Keratinocyte (primary cell): Measurements from ENCODE around the gene ATP9B. TPM values are rescaled to one million over a fixed set of nuclear protein-coding genes. Genes with fewer than 3 reads are reported as not detected.

ENCODE experiments used
- DNase-seq: peaks from one replicate; pipeline ENCODE4 v3.0.0-alpha.2; 2011; ENCODE audit warnings: low read depth, missing footprints, low spot score
- FAIRE-seq: peaks from 2 replicates; lab custom pipeline; 2011; peaks lifted over from hg19 to GRCh38; lab: Jason Lieb, UNC
- H2AFZ ChIP-seq: 2 replicates; pipeline ENCODE4 v1.6.0; 2012; ENCODE audit warnings: low read length, control low read depth, inconsistent platforms; ENCODE audit not compliant: control insufficient read depth
- H3K27ac ChIP-seq: 2 replicates; pipeline ENCODE4 v1.5.1; 2011; ENCODE audit warnings: low read length; ENCODE audit not compliant: control insufficient read depth, insufficient read depth
- H3K27me3 ChIP-seq: 3 replicates; pipeline ENCODE4 v1.6.0; 2011; ENCODE audit warnings: low read length; ENCODE audit not compliant: control insufficient read depth, insufficient read depth; ENCODE audit errors: extremely low read depth
- H3K36me3 ChIP-seq, 2 experiments: 2 replicates in 1 of 2; 3 replicates in 1 of 2; pipeline ENCODE4 v1.5.1; 2011; ENCODE audit warnings: low read length in 2 of 2, mild to moderate bottlenecking in 1 of 2; ENCODE audit not compliant: control insufficient read depth in 2 of 2, insufficient read depth in 2 of 2; ENCODE audit errors: extremely low read depth in 1 of 2
- H3K4me1 ChIP-seq: 3 replicates; pipeline ENCODE4 v1.5.1; 2011; ENCODE audit warnings: low read length; ENCODE audit not compliant: control insufficient read depth, insufficient read depth; ENCODE audit errors: extremely low read depth
- H3K4me2 ChIP-seq: 3 replicates; pipeline ENCODE4 v1.6.0; 2011; ENCODE audit warnings: low read depth, low read length; ENCODE audit not compliant: control insufficient read depth, insufficient read depth; ENCODE audit errors: extremely low read depth
- H3K4me3 ChIP-seq, 3 experiments: fragments of 200-600 bp in 1 of 3; sonication (generic) in 1 of 3; 2 replicates in 2 of 3; 3 replicates in 1 of 3; pipeline ENCODE4 v1.5.1; 2011 to 2016; ENCODE audit warnings: low read length in 3 of 3, mild to moderate bottlenecking in 3 of 3, control low read depth in 2 of 3, inconsistent platforms in 1 of 3, low read depth in 1 of 3, mixed read lengths in 1 of 3, mixed run types in 1 of 3, moderate library complexity in 1 of 3; ENCODE audit not compliant: control insufficient read depth in 2 of 3, insufficient read depth in 2 of 3; ENCODE audit errors: extremely low read depth in 1 of 3
- H3K79me2 ChIP-seq: 2 replicates; pipeline ENCODE4 v1.6.0; 2012; ENCODE audit warnings: low read length; ENCODE audit not compliant: control insufficient read depth, insufficient read depth
- H3K9ac ChIP-seq: 3 replicates; pipeline ENCODE4 v1.6.0; 2011; ENCODE audit warnings: low read length; ENCODE audit not compliant: control insufficient read depth, insufficient read depth; ENCODE audit errors: extremely low read depth
- H3K9me1 ChIP-seq: 3 replicates; pipeline ENCODE4 v1.6.0; 2011; ENCODE audit warnings: low read length; ENCODE audit not compliant: control insufficient read depth, insufficient read depth; ENCODE audit errors: extremely low read depth
- H3K9me3 ChIP-seq: 2 replicates; pipeline ENCODE4 v1.5.1; 2012; ENCODE audit warnings: low read depth, low read length; ENCODE audit not compliant: control insufficient read depth
- H4K20me1 ChIP-seq: 3 replicates; pipeline ENCODE4 v1.6.0; 2011; ENCODE audit warnings: low read length; ENCODE audit not compliant: control insufficient read depth, insufficient read depth; ENCODE audit errors: extremely low read depth
- EZH2 ChIP-seq: IDR thresholded peaks from one replicate; pipeline ENCODE4 v1.6.1; 2012; ENCODE audit warnings: inconsistent platforms, mild to moderate bottlenecking, low read length, moderate library complexity
- dilution Hi-C: fragments of 300-500 bp; cut with MboI; formaldehyde crosslinking; loops from one replicate; pipeline ENCODE4 v1.7.0; 2020; ENCODE audit warnings: low sequenced_read_pairs; ENCODE audit not compliant: extremely low pct_ligation_motif_present
- polyA plus RNA-seq, 5 experiments: library from polyadenylated mRNA; depleted of rRNA in 3 of 5; stranded (reverse) in 3 of 5; stranded (forward) in 1 of 5; unstranded in 1 of 5; fragments of >200 nt; gene quantifications; 1 replicate in 1 of 5; 2 replicates in 3 of 5; 3 replicates in 1 of 5; pipeline versions ENCODE4 v1.2.1 to v1.2.3, GENCODE V29; 2011 to 2012; ENCODE audit warnings: missing spikeins in 2 of 5, low read depth in 1 of 5, low replicate concordance in 1 of 5
- TF ChIP-seq, protein P1 (sequence below), 3 experiments: IDR thresholded peaks in 1 of 3; conservative IDR thresholded peaks in 1 of 3; optimal IDR thresholded peaks in 1 of 3; 2 replicates in 2 of 3; 3 replicates in 1 of 3; pipeline versions ENCODE3 to v1.5.1; 2011; ENCODE audit warnings: low read length in 3 of 3, mild to moderate bottlenecking in 3 of 3, moderate library complexity in 2 of 3, control low read depth in 1 of 3, inconsistent platforms in 1 of 3; ENCODE audit not compliant: insufficient read depth in 2 of 3; ENCODE audit errors: extremely low read depth in 1 of 3

Gene ATP9B
- polyA plus RNA-seq, 1 donor (not counting 4 experiments of a cell fraction or from before 2014, with no cell fraction given): 16.1 TPM

DNA sequence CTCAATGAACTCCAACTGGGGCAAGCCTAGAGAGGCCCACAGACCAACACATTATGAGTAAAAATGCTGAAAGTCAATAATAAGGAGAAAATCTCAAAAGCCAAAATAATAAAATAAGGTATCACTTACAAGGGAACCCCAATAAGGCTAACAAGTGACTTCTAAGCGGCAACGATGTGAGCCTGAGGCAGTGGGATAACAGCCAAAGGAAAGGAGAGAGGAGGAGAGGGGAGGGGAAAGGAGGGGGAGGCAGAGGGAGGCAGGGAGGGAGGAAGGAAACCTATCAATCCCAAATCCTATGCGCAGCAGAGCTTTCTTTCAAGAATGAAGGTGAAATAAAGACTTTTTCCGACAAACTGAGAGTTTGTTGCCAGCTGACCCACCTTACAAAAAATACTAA is 320.5 kb downstream of the ATP9B start:
- TF ChIP-seq EZH2: no peak
- TF ChIP-seq, protein P1, sequence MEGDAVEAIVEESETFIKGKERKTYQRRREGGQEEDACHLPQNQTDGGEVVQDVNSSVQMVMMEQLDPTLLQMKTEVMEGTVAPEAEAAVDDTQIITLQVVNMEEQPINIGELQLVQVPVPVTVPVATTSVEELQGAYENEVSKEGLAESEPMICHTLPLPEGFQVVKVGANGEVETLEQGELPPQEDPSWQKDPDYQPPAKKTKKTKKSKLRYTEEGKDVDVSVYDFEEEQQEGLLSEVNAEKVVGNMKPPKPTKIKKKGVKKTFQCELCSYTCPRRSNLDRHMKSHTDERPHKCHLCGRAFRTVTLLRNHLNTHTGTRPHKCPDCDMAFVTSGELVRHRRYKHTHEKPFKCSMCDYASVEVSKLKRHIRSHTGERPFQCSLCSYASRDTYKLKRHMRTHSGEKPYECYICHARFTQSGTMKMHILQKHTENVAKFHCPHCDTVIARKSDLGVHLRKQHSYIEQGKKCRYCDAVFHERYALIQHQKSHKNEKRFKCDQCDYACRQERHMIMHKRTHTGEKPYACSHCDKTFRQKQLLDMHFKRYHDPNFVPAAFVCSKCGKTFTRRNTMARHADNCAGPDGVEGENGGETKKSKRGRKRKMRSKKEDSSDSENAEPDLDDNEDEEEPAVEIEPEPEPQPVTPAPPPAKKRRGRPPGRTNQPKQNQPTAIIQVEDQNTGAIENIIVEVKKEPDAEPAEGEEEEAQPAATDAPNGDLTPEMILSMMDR (optimal IDR thresholded peaks at IDR 0.05 in 1 of 3, IDR thresholded peaks at IDR 0.05 in 1 of 3, conservative IDR thresholded peaks at IDR 0.05 in 1 of 3; ENCODE audit: extremely low read depth in 1 of 3, insufficient read depth in 2 of 3, low read length in 3 of 3): no peak
- H3K9ac ChIP-seq: no peak overlapping the region
- no peaks in the 10 kb centered on the region for H3K36me3 ChIP-seq
- H3K79me2 ChIP-seq: no peaks in the 10 kb centered on the region
- no peak for DNase-seq
- H3K27me3 ChIP-seq: peaks cover 43% of the 10 kb centered on the region
- dilution Hi-C loops: no loop called here
- no peak overlapping the region for H3K27ac ChIP-seq
- H3K4me1 ChIP-seq: no peaks in the 10 kb centered on the region
- H3K4me2 ChIP-seq: no peak overlapping the region
- FAIRE-seq: no peak
- no peak overlapping the region for H2AFZ ChIP-seq
- H3K9me3 ChIP-seq: no peaks in the 10 kb centered on the region
- peaks cover 2% of the 10 kb centered on the region for H3K9me1 ChIP-seq
- no peaks in the 10 kb centered on the region for H4K20me1 ChIP-seq
- H3K4me3 ChIP-seq: no peak overlapping the region

DNA sequence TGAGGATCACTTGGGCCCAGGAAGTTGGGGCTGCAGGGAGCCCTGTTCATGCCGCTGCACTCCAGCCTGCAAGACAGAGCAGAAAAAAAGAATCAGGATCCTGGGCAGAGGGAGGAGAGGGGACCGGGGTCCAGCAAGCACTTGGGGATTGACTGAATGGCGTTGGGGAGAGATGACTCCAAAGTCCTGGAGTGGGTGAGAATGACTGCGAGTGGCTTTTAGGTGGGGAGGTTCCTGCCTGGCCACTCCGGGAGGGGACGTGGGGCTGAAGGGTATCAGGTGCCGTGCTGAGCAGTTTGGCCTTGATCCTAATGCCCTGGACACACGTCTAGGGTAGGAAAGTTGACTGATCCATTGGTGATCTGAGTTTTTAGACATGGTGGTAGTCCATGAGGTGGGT is 323.0 kb downstream of the ATP9B start:
- Histone ChIP-seq H3K27ac (no peak overlapping the region), H3K4me2 (no peak overlapping the region), H3K9ac (no peak overlapping the region), H3K4me3 (no peak overlapping the region), H3K4me1 (peaks cover 3% of the 10 kb centered on the region), H3K79me2 (no peaks in the 10 kb centered on the region), H3K9me3 (no peaks in the 10 kb centered on the region), H3K9me1 (peaks cover 2% of the 10 kb centered on the region), H3K27me3 (peaks cover 54% of the 10 kb centered on the region), H4K20me1 (no peaks in the 10 kb centered on the region), H2AFZ (no peak overlapping the region), H3K36me3 (no peaks in the 10 kb centered on the region)
- dilution Hi-C loops: no loop called here
- FAIRE-seq (no peak), DNase-seq (no peak)
- TF ChIP-seq, protein P1 (optimal IDR thresholded peaks at IDR 0.05 in 1 of 3, IDR thresholded peaks at IDR 0.05 in 1 of 3, conservative IDR thresholded peaks at IDR 0.05 in 1 of 3; ENCODE audit: extremely low read depth in 1 of 3, insufficient read depth in 2 of 3, low read length in 3 of 3): no peak
- TF ChIP-seq EZH2: no peak
